Peyer's patch (tissue), 4 donors: Measurements from ENCODE around the gene MEI4. TPM values are rescaled to one million over a fixed set of nuclear protein-coding genes. Genes with fewer than 3 reads are reported as not detected.

Source experiments
- DNase-seq, 3 donors: peaks; one replicate each; pipeline ENCODE4 v3.0.0-alpha.2; 2017 to 2019
- H3K27ac ChIP-seq, 4 donors: fragments of 200-600 bp; sonication (generic); one replicate each; pipeline ENCODE4 v1.5.1; 2016 to 2019
- H3K27me3 ChIP-seq, 2 donors: fragments of 200-600 bp; sonication (generic); one replicate each; pipeline ENCODE4 v1.5.1; 2019
- H3K36me3 ChIP-seq, 3 donors: fragments of 200-600 bp; sonication (generic); one replicate each; pipeline ENCODE4 v1.5.1; 2016 to 2019
- H3K4me1 ChIP-seq, 4 donors: fragments of 200-600 bp; sonication (generic); one replicate each; pipeline ENCODE4 v1.5.1; 2016 to 2019
- H3K4me3 ChIP-seq, 4 donors: fragments of 200-600 bp; sonication (generic); 1 replicate in 3 of 4; 2 replicates in 1 of 4; pipeline ENCODE4 v1.5.1; 2016 to 2019; ENCODE audit warnings: mild to moderate bottlenecking in 1 of 4
- H3K9me3 ChIP-seq, 4 donors: fragments of 200-600 bp; sonication (generic); one replicate each; pipeline ENCODE4 v1.5.1; 2016 to 2019; ENCODE audit warnings: mild to moderate bottlenecking in 1 of 4
- POLR2A ChIP-seq, 2 donors: fragments of 450-650 bp; IDR thresholded peaks; one replicate each; pipeline ENCODE4 v1.5.1; 2017; ENCODE audit warnings: antibody characterized with exemption in 2 of 2, mild to moderate bottlenecking in 2 of 2, moderate library complexity in 2 of 2
- total RNA-seq, 4 donors: library from RNA; depleted of rRNA; stranded (reverse); fragments of >200 nt; gene quantifications; one replicate each; pipeline ENCODE4 v1.1.0, GENCODE V29; 2016
- TF ChIP-seq, protein P1 (sequence below), 6 experiments: fragments of 450-650 bp in 4 of 6; fragments of 200-600 bp in 2 of 6; sonication (generic) in 1 of 6; IDR thresholded peaks; one replicate each; pipeline ENCODE4 v1.5.1; 2017 to 2019; ENCODE audit warnings: antibody characterized with exemption in 6 of 6, mild to moderate bottlenecking in 3 of 6, moderate library complexity in 1 of 6

Gene MEI4
- total RNA-seq, 4 donors from 2014 or later, result not detected

- H3K27me3 ChIP-seq, result no peaks in the 10 kb centered on the region
- peaks cover 0 to 6% (median 0%) of the 10 kb centered on the region in 4 donors for H3K9me3 ChIP-seq
- no peaks in the 10 kb centered on the region for H3K36me3 ChIP-seq
- H3K4me1 ChIP-seq, result no peaks in the 10 kb centered on the region
- no peak overlapping the region for H3K4me3 ChIP-seq
- TF ChIP-seq, protein P1, sequence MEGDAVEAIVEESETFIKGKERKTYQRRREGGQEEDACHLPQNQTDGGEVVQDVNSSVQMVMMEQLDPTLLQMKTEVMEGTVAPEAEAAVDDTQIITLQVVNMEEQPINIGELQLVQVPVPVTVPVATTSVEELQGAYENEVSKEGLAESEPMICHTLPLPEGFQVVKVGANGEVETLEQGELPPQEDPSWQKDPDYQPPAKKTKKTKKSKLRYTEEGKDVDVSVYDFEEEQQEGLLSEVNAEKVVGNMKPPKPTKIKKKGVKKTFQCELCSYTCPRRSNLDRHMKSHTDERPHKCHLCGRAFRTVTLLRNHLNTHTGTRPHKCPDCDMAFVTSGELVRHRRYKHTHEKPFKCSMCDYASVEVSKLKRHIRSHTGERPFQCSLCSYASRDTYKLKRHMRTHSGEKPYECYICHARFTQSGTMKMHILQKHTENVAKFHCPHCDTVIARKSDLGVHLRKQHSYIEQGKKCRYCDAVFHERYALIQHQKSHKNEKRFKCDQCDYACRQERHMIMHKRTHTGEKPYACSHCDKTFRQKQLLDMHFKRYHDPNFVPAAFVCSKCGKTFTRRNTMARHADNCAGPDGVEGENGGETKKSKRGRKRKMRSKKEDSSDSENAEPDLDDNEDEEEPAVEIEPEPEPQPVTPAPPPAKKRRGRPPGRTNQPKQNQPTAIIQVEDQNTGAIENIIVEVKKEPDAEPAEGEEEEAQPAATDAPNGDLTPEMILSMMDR (IDR thresholded peaks at IDR 0.05), result no peak
- no peak for TF ChIP-seq POLR2A (IDR thresholded peaks at IDR 0.05)
- no peak for DNase-seq
- H3K27ac ChIP-seq, result no peak overlapping the region
These were observed 4.3 kb downstream of the MEI4 start for GRCh38 chr6:77656999-77657764.

DNA sequence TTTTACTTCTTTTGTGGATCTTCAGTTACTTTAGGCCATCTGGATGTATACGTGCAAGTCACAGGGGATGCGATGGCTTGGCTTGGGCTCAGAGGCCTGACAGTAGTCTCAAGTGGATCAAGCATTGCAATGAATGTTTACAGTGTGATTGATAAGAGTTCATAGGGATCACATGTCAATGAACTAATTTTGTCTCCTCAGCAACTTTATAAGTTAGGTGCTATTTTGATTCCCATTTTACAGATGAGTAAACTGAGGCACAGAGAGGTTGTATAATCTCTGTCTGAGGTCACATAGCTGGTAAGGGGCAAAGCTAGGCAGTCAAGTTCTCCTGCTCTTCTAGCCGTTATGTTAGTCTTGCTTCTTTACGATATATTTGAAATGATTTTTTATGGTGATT lies 13.5 kb downstream of the MEI4 start:
- Histone ChIP-seq H3K36me3 (no peaks in the 10 kb centered on the region), H3K27me3 (no peaks in the 10 kb centered on the region), H3K4me1 (no peaks in the 10 kb centered on the region), H3K9me3 (no peaks in the 10 kb centered on the region), H3K4me3 (no peak overlapping the region), H3K27ac (no peak overlapping the region)
- DNase-seq, result no peak
- TF ChIP-seq POLR2A (IDR thresholded peaks at IDR 0.05), result no peak
- TF ChIP-seq, protein P1 (IDR thresholded peaks at IDR 0.05), result no peak

DNA sequence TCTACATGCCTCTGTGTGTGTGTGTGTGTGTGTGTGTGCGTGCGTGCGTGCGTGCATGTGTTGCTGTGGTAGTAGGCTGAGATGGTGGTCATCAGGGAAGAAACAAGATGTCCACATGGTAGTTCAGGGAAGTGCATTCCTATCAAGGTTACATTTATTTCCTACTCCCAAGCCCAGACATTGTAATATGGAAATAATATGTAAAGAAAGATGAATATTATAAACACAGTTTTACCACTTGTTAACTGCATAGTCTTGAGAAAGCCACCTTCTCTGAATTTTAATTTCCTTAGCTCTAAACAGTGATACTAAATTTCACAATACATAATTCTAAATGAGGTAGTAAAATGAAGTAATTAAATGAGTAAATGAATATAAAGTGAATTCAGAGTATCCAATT lies 14.0 kb downstream of the MEI4 start:
- H3K36me3 ChIP-seq, result no peaks in the 10 kb centered on the region
- H3K9me3 ChIP-seq, result no peaks in the 10 kb centered on the region
- no peaks in the 10 kb centered on the region for H3K4me1 ChIP-seq
- H3K27me3 ChIP-seq, result no peaks in the 10 kb centered on the region
- no peak for DNase-seq
- TF ChIP-seq, protein P1 (IDR thresholded peaks at IDR 0.05), result no peak
- TF ChIP-seq POLR2A (IDR thresholded peaks at IDR 0.05), result no peak
- H3K27ac ChIP-seq, result no peak overlapping the region
- H3K4me3 ChIP-seq, result no peak overlapping the region

DNA sequence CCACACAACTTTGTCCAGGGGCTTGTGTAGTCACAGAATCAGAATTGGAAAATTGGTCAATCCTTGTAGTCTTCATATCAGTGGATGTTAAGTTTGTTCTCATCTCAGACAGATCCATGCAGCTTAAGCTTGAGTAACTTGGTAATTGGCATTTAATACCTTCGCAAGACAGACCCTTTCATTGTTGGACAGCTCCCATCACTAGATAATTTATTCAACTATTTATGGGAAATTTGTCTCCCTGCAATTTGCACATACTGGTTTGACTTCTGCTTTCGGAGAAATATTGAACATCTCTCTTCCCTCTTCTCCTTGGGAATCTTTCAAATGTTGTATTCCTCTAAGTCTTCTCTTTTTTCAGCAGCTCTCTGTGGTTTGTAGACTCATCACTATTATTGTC lies 17.1 kb downstream of the MEI4 start:
- Histone ChIP-seq H3K27me3 (no peaks in the 10 kb centered on the region), H3K4me1 (no peaks in the 10 kb centered on the region), H3K9me3 (no peaks in the 10 kb centered on the region), H3K4me3 (no peak overlapping the region), H3K36me3 (no peaks in the 10 kb centered on the region), H3K27ac (no peak overlapping the region)
- no peak for TF ChIP-seq POLR2A (IDR thresholded peaks at IDR 0.05)
- TF ChIP-seq, protein P1 (IDR thresholded peaks at IDR 0.05), result no peak
- DNase-seq, result no peak

DNA sequence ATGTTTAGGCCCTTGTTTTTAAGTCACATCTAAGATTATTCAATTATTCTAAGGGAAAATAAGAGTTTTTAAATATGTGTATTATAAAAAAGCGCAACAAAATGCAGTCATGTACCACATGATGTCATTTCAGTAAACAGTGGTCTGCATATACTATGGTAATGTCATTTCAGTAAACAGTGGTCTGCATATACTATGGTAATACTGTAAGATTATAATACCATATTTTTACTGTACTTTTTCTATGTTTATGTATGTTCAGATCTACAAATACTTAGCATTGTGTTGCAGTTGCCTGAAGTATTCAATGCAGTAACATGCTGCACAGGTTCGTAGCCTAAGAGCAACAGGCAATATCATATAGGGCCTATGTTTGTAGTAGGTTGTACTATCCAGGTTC lies 21.4 kb downstream of the MEI4 start:
- DNase-seq, result no peak
- Histone ChIP-seq H3K27me3 (no peaks in the 10 kb centered on the region), H3K9me3 (no peaks in the 10 kb centered on the region), H3K36me3 (no peaks in the 10 kb centered on the region), H3K27ac (no peak overlapping the region), H3K4me1 (no peaks in the 10 kb centered on the region), H3K4me3 (no peak overlapping the region)
- TF ChIP-seq POLR2A (IDR thresholded peaks at IDR 0.05), result no peak
- TF ChIP-seq, protein P1 (IDR thresholded peaks at IDR 0.05), result no peak
